Stimulated activated CD8-positive, alpha-beta memory T cell treated with anti-CD3 and anti-CD28 coated beads, Interleukin-7, amount 100 ng/mL, for 1 hour (primary cell): ENCODE measurements around the gene AHSG.
A peak's percentile ranks its signal among the peaks of the same experiment; 100 is the strongest.
"Not testable (repeated sequence)": the region's sequence is repeated elsewhere in the genome, so short reads cannot be mapped to it uniquely, and the experiment has no call there.

Source experiments
- DNase-seq, 2 donors: peaks; one replicate each; pipeline ENCODE4 v3.0.0-alpha.2; 2020; ENCODE audit warnings: low read depth in 2 of 2

The AHSG gene

GRCh38 chr3:186612721-186613636 lies at the start of gene AHSG:
AHSG (plus strand) TSS chr3:186613060; CDS start chr3:186613142, 82 bp downstream.
- DNase-seq, result no peak

- no peak for DNase-seq
Measured at GRCh38 chr3:186564586-186564985, 48.3 kb upstream of the AHSG start.

- DNase-seq, result no peak
Measured at GRCh38 chr3:186566772-186567071, 46.1 kb upstream of the AHSG start.

GRCh38 chr3:186567072-186567921 lies 45.6 kb upstream of the AHSG start, which contains the start of gene TBCCD1:
TBCCD1 (minus strand) TSS chr3:186567339; CDS start chr3:186564329, 3,010 bp downstream.
- peak; percentile 93 to 95 for DNase-seq

- DNase-seq, result not testable (repeated sequence)
Measured at GRCh38 chr3:186569361-186569760, 43.5 kb upstream of the AHSG start.

- DNase-seq, result no peak
Measured at GRCh38 chr3:186569779-186570095, 43.1 kb upstream of the AHSG start.

GRCh38 chr3:186570096-186570940 lies 42.5 kb upstream of the AHSG start, which contains the start of gene DNAJB11:
DNAJB11 (plus strand) TSS chr3:186570720; CDS start chr3:186570898, 178 bp downstream.
- DNase-seq, result peak; percentile 96

GRCh38 chr3:186570941-186571643 lies 41.8 kb upstream of the AHSG start:
- no peak for DNase-seq

- DNase-seq, result no peak
Measured at GRCh38 chr3:186571644-186572013, 41.2 kb upstream of the AHSG start.

- DNase-seq, result no peak
Measured at GRCh38 chr3:186577521-186577920, 35.3 kb upstream of the AHSG start.

GRCh38 chr3:186580785-186581184 lies 32.1 kb upstream of the AHSG start:
- DNase-seq, result no peak

GRCh38 chr3:186582541-186582940 lies 30.3 kb upstream of the AHSG start:
- no peak for DNase-seq

- DNase-seq, result no peak
Measured at GRCh38 chr3:186583831-186584230, 29.0 kb upstream of the AHSG start.

- not testable (repeated sequence) for DNase-seq
Measured at GRCh38 chr3:186586245-186586644, 26.6 kb upstream of the AHSG start.

GRCh38 chr3:186587183-186587582 lies 25.7 kb upstream of the AHSG start:
- no peak for DNase-seq

GRCh38 chr3:186588632-186589031 lies 24.2 kb upstream of the AHSG start:
- no peak for DNase-seq

- DNase-seq, result no peak
Measured at GRCh38 chr3:186589121-186589520, 23.7 kb upstream of the AHSG start.

- no peak for DNase-seq
Measured at GRCh38 chr3:186589856-186590579, 22.8 kb upstream of the AHSG start.

GRCh38 chr3:186590580-186591295 lies 22.1 kb upstream of the AHSG start:
- DNase-seq, result no peak

GRCh38 chr3:186592682-186593081 lies 20.2 kb upstream of the AHSG start:
- no peak for DNase-seq
